Fibroblast of mammary gland (primary cell): ENCODE results near the gene SUMO2.
A peak's percentile ranks its signal among the peaks of the same experiment; 100 is the strongest.

Experiments used
- DNase-seq: peaks from one replicate; pipeline ENCODE4 v3.0.0-alpha.2; 2010; ENCODE audit warnings: low read depth
- H3K4me3 ChIP-seq: 2 replicates; pipeline ENCODE4 v1.5.1; 2011; ENCODE audit warnings: low read depth, mild to moderate bottlenecking, low read length, moderate library complexity; ENCODE audit not compliant: control insufficient read depth
- TF ChIP-seq, protein P1 (sequence below): conservative IDR thresholded peaks from 2 replicates; pipeline ENCODE4 v1.5.1; 2011; ENCODE audit warnings: low read depth, low read length, inconsistent platforms; ENCODE audit not compliant: control insufficient read depth, insufficient read depth

Gene SUMO2

DNA sequence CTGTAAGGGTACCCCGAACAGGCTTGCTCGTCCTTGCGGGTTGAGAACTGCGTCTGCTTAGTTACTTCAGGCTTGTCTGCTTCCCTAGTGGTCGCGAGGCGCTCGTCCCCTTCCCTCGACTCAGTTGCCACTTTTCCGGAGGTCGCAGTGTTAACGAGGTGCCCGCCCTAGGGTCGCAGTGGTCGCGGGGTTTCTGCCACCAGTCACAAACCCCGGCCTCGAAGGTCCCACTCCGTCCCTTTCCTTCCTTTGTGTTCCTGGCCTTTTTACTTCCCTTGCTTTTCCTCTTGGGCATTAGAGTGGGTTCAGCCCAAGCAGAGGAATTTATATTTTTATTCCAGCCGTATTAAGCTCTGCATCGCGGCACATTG is 23.0 kb upstream of the SUMO2 start:
- H3K4me3 ChIP-seq: peak overlapping the region; percentile 99
- TF ChIP-seq, protein P1, sequence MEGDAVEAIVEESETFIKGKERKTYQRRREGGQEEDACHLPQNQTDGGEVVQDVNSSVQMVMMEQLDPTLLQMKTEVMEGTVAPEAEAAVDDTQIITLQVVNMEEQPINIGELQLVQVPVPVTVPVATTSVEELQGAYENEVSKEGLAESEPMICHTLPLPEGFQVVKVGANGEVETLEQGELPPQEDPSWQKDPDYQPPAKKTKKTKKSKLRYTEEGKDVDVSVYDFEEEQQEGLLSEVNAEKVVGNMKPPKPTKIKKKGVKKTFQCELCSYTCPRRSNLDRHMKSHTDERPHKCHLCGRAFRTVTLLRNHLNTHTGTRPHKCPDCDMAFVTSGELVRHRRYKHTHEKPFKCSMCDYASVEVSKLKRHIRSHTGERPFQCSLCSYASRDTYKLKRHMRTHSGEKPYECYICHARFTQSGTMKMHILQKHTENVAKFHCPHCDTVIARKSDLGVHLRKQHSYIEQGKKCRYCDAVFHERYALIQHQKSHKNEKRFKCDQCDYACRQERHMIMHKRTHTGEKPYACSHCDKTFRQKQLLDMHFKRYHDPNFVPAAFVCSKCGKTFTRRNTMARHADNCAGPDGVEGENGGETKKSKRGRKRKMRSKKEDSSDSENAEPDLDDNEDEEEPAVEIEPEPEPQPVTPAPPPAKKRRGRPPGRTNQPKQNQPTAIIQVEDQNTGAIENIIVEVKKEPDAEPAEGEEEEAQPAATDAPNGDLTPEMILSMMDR: no peak
- no peak for DNase-seq

DNA sequence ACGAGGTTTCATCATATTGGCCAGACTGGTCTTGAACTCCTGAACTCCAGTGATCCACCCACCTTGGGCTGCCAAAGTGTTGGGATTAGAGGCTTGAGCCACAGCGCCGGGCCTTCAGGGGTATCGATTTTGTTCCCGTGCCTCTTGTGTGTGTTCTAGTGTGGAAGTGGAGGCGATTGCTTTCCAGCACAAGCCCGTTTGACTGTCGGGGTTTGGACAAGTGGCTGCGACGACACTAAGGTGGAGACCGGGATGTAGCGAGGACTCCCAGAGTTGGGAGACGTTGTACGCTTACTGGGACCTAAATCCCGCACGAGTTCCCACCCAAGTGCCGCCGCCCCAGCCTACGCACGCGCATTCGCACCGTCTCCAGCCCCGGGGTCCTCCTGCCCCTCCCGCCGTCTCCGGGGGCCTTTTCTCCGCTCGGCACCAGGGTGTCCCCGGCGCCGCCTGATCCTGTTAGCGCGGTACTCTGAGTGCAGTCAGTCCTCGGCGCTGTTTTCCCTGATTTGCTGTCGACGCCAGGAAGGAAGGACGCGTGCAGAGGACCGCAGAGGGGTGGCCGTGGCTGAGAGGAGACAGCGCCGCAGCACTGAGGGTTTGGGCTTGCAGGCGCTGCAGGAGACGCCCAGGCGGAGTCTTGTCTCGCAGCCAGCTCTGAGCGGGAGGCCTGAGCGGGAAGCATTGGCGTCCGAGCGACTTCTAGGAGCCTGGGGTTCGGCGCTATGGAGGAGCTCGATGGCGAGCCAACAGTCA is 22.5 kb upstream of the SUMO2 start, which contains the start of gene NUP85:
TSS of gene NUP85 (plus strand) at position 643 of the 756 bp plus-strand sequence. CDS start at position 726, 83 bp downstream.
- DNase-seq: peak; percentile 91
- TF ChIP-seq, protein P1: no peak
- H3K4me3 ChIP-seq: peak within 1 kb of the TSS; percentile 99

DNA sequence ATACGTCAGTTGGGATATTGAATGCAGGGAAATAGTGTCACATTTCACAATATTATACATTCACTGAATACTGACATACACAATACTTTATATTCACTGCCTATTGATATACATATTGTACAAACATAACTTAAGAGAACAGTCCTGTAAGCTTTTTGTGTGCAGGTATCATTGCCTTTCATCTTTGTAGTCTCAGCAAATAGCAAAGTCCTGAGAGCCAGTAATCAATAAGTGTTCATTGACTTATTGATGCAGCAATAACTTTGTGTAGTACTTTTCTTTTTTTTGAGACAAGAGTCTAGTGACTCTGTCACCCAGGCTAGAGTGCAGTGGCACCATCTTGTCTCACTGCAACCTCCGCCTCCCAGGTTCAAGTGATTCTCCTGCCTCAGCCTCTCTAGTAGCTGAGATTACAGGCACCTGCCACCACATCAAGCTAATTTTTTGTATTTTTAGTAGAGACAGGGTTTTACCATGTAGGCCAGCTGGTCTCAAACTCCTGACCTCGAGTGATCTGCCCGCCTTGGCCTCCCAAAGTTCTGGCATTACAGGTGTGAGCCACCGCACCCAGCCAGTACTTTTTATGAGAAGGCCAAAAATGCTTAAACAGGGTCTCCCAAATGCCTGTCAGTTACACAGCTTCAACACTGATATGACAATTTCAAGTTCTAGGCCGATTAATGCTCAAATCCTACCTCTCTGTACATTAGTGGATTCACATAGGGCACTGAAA is 17.3 kb upstream of the SUMO2 start:
- TF ChIP-seq, protein P1: no peak
- H3K4me3 ChIP-seq: no peak overlapping the region
- no peak for DNase-seq

DNA sequence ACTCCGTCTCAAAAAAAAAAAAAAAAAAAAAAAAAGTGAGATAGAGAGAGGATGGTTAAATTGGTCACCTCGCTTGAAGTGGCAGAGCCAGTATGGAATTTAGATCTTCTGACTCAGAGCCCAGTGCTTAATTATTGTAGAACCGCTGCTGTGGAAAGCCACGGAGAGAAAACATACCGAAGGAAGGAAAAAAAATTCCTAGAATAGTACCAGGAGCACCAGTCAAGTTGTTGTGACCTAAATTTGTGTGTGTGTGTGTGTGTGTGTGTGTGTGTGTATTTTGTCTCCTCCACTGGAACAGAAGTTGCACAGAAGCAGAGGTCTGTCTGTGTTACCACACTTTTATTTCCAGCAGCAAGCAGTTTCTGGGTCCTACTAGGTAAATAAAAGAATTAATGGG is 12.1 kb upstream of the SUMO2 start:
- no peak overlapping the region for H3K4me3 ChIP-seq
- TF ChIP-seq, protein P1: no peak
- DNase-seq: no peak

DNA sequence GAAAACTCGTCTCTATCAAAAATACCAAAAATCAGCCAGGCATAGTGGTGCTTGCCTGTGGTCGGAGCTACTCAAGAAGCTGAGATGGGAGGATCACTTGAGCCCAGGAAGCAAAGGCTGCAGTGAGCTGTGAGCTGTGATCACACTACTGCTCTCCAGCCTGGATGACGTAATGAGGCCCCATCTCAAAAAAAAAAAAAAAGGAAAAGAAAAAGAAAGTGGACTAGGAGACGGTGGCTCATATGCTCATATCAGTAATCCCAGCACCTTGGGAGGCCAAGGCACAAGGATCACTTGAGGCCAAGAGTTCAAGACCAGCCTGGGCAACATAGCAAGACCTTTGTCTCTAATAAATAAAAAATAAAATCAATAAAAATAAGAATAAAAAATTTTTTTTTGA is 8.8 kb upstream of the SUMO2 start:
- peak; percentile 58 for DNase-seq
- TF ChIP-seq, protein P1: no peak
- no peak overlapping the region for H3K4me3 ChIP-seq

DNA sequence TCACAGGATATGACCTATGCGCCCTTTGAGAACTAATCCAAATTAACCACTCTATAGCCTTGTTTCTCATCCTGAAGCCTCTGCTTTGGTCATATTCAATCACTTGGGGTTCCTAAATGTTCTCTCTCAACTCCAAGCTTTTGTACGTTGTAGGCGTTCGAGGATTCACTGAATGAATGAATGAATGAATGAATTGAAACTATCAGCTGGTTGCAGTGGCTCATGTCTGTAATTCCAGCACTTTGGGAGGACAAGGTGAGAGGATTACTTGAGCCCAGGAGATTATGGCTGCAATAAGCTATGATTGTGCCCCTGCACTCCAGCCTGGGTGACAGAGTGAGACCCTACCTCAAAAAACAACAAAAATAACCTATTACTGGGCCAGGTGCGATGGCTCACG is 5.9 kb upstream of the SUMO2 start:
- no peak overlapping the region for H3K4me3 ChIP-seq
- TF ChIP-seq, protein P1: no peak
- no peak for DNase-seq
